ENCODE measurements around the gene STOML2. TPM values are rescaled to one million over a fixed set of nuclear protein-coding genes. Genes with fewer than 3 reads are reported as not detected.

The STOML2 gene
- total and polyA plus RNA-seq, 2 donors from 2014 or later, result 81.9 to 150 TPM

- no peak for DNase-seq
- Histone ChIP-seq H3K4me1 (ENCODE audit: control insufficient read depth in 2 of 3, insufficient read depth in 2 of 3, low read depth in 1 of 3, low read length in 3 of 3) (peaks cover 12 to 30% (median 25%) of the 10 kb centered on the region in 3 donors), H3K27ac (ENCODE audit: low read depth in 2 of 2, low read length in 2 of 2) (no peak overlapping the region), H3K9me3 (ENCODE audit: control insufficient read depth in 2 of 3, insufficient read depth in 1 of 3, low read length in 3 of 3) (no peaks in the 10 kb centered on the region), H3K4me3 (ENCODE audit: low read length in 3 of 3) (no peak overlapping the region), H3K9ac (ENCODE audit: low read length in 3 of 3) (no peak overlapping the region), H3K27me3 (ENCODE audit: control insufficient read depth, insufficient read depth, low read length) (no peaks in the 10 kb centered on the region), H3K36me3 (ENCODE audit: control insufficient read depth in 2 of 3, insufficient read depth in 3 of 3, low read length in 3 of 3) (peaks cover 5 to 26% (median 17%) of the 10 kb centered on the region in 3 donors)
- no peak for TF ChIP-seq CTCF (IDR thresholded peaks at IDR 0.05; ENCODE audit: borderline replicate concordance, extremely low read depth, insufficient read depth)
- intact Hi-C loops (cut with DNase I), result no loop called here
- FAIRE-seq, result no peak
These were observed 2.8 kb upstream of the STOML2 start for GRCh38 chr9:35105571-35106342.

- Histone ChIP-seq H3K27me3 (ENCODE audit: control insufficient read depth, insufficient read depth, low read length) (no peaks in the 10 kb centered on the region), H3K4me1 (ENCODE audit: control insufficient read depth in 2 of 3, insufficient read depth in 2 of 3, low read depth in 1 of 3, low read length in 3 of 3) (peaks cover 11 to 23% (median 19%) of the 10 kb centered on the region in 3 donors), H3K9ac (ENCODE audit: low read length in 3 of 3) (no peak overlapping the region), H3K4me3 (ENCODE audit: low read length in 3 of 3) (no peak overlapping the region), H3K36me3 (ENCODE audit: control insufficient read depth in 2 of 3, insufficient read depth in 3 of 3, low read length in 3 of 3) (peaks cover 8 to 32% (median 21%) of the 10 kb centered on the region in 3 donors), H3K9me3 (ENCODE audit: control insufficient read depth in 2 of 3, insufficient read depth in 1 of 3, low read length in 3 of 3) (no peaks in the 10 kb centered on the region), H3K27ac (ENCODE audit: low read depth in 2 of 2, low read length in 2 of 2) (no peak overlapping the region)
- DNase-seq, result no peak
- no peak for TF ChIP-seq CTCF (IDR thresholded peaks at IDR 0.05; ENCODE audit: borderline replicate concordance, extremely low read depth, insufficient read depth)
- intact Hi-C loops (cut with DNase I), result no loop called here
- FAIRE-seq, result no peak
These were observed 2.2 kb upstream of the STOML2 start for GRCh38 chr9:35105126-35105525.

GRCh38 chr9:35104586-35104985 lies 1.7 kb upstream of the STOML2 start:
- FAIRE-seq (no peak), DNase-seq (no peak)
- H3K27ac ChIP-seq (ENCODE audit: low read depth in 2 of 2, low read length in 2 of 2), result no peak overlapping the region
- H3K4me3 ChIP-seq (ENCODE audit: low read length in 3 of 3), result no peak overlapping the region
- peaks cover 11 to 20% (median 15%) of the 10 kb centered on the region in 3 donors for H3K4me1 ChIP-seq (ENCODE audit: control insufficient read depth in 2 of 3, insufficient read depth in 2 of 3, low read depth in 1 of 3, low read length in 3 of 3)
- intact Hi-C loops (cut with DNase I), result no loop called here
- no peaks in the 10 kb centered on the region for H3K9me3 ChIP-seq (ENCODE audit: control insufficient read depth in 2 of 3, insufficient read depth in 1 of 3, low read length in 3 of 3)
- H3K27me3 ChIP-seq (ENCODE audit: control insufficient read depth, insufficient read depth, low read length), result no peaks in the 10 kb centered on the region
- H3K36me3 ChIP-seq (ENCODE audit: control insufficient read depth in 2 of 3, insufficient read depth in 3 of 3, low read length in 3 of 3), result peaks cover 8 to 38% (median 25%) of the 10 kb centered on the region in 3 donors
- no peak overlapping the region for H3K9ac ChIP-seq (ENCODE audit: low read length in 3 of 3)
- no peak for TF ChIP-seq CTCF (IDR thresholded peaks at IDR 0.05; ENCODE audit: borderline replicate concordance, extremely low read depth, insufficient read depth)
